ENCODE data around the gene AOPEP. TPM values are rescaled to one million over a fixed set of nuclear protein-coding genes. Genes with fewer than 3 reads are reported as not detected.
"Not testable (repeated sequence)": the region's sequence is repeated elsewhere in the genome, so short reads cannot be mapped to it uniquely, and the experiment has no call there.

Gene AOPEP
- total and polyA plus RNA-seq, 2 of the 13 experiments (the other 11 are each of a cell fraction or from before 2014, with no cell fraction given), result 22.2 to 41.6 TPM

- not testable (repeated sequence) for BruUV-seq (replicated peaks)
- WGBS (ENCODE audit: low lambda C conversion rate), result 94% methylated on average over 10 of the region's 10 CpGs
These were observed 122.3 kb downstream of the AOPEP start for GRCh38 chr9:94848791-94849190.

More at GRCh38 chr9:94848791-94849190, 122.3 kb downstream of the AOPEP start:
- H3K79me2 ChIP-seq (ENCODE audit: insufficient read depth, low read length); CTCF ChIA-PET (ENCODE audit: low intra/inter-chr PET ratio, low total read pairs); H2AFZ ChIP-seq (ENCODE audit: low read length); H3K36me3 ChIP-seq (replicated peaks in 1 of 2; ENCODE audit: control insufficient read depth in 1 of 2, insufficient read depth in 2 of 2, low read length in 2 of 2); H3K9ac ChIP-seq (ENCODE audit: insufficient read depth, low read depth, low read length); ATAC-seq; FAIRE-seq; H4K20me1 ChIP-seq (ENCODE audit: insufficient read depth, low read length); POLR2A ChIA-PET; DNase-seq (ENCODE audit: low spot score); H3K9me3 ChIP-seq (ENCODE audit: low read length); H3K27ac ChIP-seq (ENCODE audit: extremely low read length, insufficient read depth, low read length); H3K4me2 ChIP-seq (ENCODE audit: low read depth, low read length); H3K4me3 ChIP-seq (replicated peaks in 1 of 3; ENCODE audit: insufficient read depth in 1 of 3, low read depth in 2 of 3, low read length in 3 of 3); H3K27me3 ChIP-seq (ENCODE audit: control insufficient read depth in 1 of 2, insufficient read depth in 2 of 2, low read length in 2 of 2); intact Hi-C loops (cut with micrococcal nuclease; ENCODE audit: unreplicated experiment); in situ Hi-C loops (cut with HindIII; ENCODE audit: extremely low pct_ligation_motif_present, low pct_unique_long_range_greater_than_20kb): not testable (repeated sequence)
- TF ChIP-seq ZNF770 (CRISPR knock-in tag; IDR thresholded peaks at IDR 0.05), result 0 out of 2 replicates have a peak, but pooled peaks have one; percentile 23
- H3K4me1 ChIP-seq (ENCODE audit: insufficient read depth, low read length), result peaks cover 37% of the 10 kb centered on the region
